Naive thymus-derived CD4-positive, alpha-beta T cell (primary cell): ENCODE measurements around the gene TLE6. TPM values are rescaled to one million over a fixed set of nuclear protein-coding genes. Genes with fewer than 3 reads are reported as not detected.

Source experiments
- ATAC-seq: fragments of 150-1000 bp; cut with Tn5 transposase; 2 replicates; pipeline ENCODE4 v1.10.0; 2021; ENCODE audit warnings: mild to moderate bottlenecking, moderate library complexity
- CTCF ChIA-PET: fragments of 350-600 bp; sonication (Branson Sonifier 250); formaldehyde crosslinking; loops from one replicate; lab custom pipeline; 2021; ENCODE audit warnings: antibody characterized with exemption; lab: Charles Lee
- POLR2A ChIA-PET: fragments of 350-600 bp; sonication (Branson Sonifier 250); formaldehyde crosslinking; loops from one replicate; lab custom pipeline; 2021; ENCODE audit warnings: antibody characterized with exemption, inconsistent platforms; lab: Charles Lee
- DNase-seq, 9 donors: peaks; one replicate each; pipeline versions ENCODE4 v3.0.0 to v3.0.0-alpha.2; 2020 to 2022; ENCODE audit warnings: mixed read lengths in 1 of 9
- H3K27ac ChIP-seq: one replicate; pipeline ENCODE4 v1.7.0; 2013; ENCODE audit warnings: mild to moderate bottlenecking, low read depth, low read length, moderate library complexity
- H3K27me3 ChIP-seq, 2 donors: one replicate each; pipeline ENCODE4 v1.7.0; 2013; ENCODE audit warnings: low read length in 2 of 2, mild to moderate bottlenecking in 2 of 2, moderate library complexity in 2 of 2; ENCODE audit not compliant: control insufficient read depth in 2 of 2, insufficient read depth in 2 of 2
- H3K36me3 ChIP-seq, 3 experiments: 1 replicate in 2 of 3; 2 replicates in 1 of 3; pipeline ENCODE4 v1.7.0; 2013; ENCODE audit warnings: low read length in 3 of 3, mild to moderate bottlenecking in 3 of 3, moderate library complexity in 1 of 3; ENCODE audit not compliant: insufficient read depth in 3 of 3, control insufficient read depth in 2 of 3
- H3K4me1 ChIP-seq, 2 donors: one replicate each; pipeline ENCODE4 v1.7.0; 2013; ENCODE audit warnings: low read length in 2 of 2, mild to moderate bottlenecking in 2 of 2, moderate library complexity in 1 of 2; ENCODE audit not compliant: control insufficient read depth in 2 of 2, insufficient read depth in 2 of 2
- H3K4me3 ChIP-seq: 2 replicates; pipeline ENCODE4 v1.7.0; 2013; ENCODE audit warnings: mild to moderate bottlenecking, low read length
- H3K9me3 ChIP-seq, 3 experiments: 1 replicate in 2 of 3; 2 replicates in 1 of 3; pipeline ENCODE4 v1.7.0; 2013; ENCODE audit warnings: low read length in 3 of 3; ENCODE audit not compliant: control insufficient read depth in 2 of 3
- H3K27ac Mint-ChIP-seq, 9 donors: one replicate each; pipeline ENCODE4 v1.8.0; 2020 to 2022; ENCODE audit warnings: mixed read lengths in 9 of 9, mild to moderate bottlenecking in 8 of 9, moderate library complexity in 5 of 9, inconsistent platforms in 2 of 9
- H3K27me3 Mint-ChIP-seq, 5 donors: one replicate each; pipeline ENCODE4 v1.8.0; 2021 to 2022; ENCODE audit warnings: mixed read lengths in 5 of 5, mild to moderate bottlenecking in 1 of 5
- H3K36me3 Mint-ChIP-seq, 5 donors: one replicate each; pipeline ENCODE4 v1.8.0; 2020 to 2022; ENCODE audit warnings: mixed read lengths in 5 of 5, mild to moderate bottlenecking in 3 of 5, inconsistent platforms in 1 of 5
- H3K4me1 Mint-ChIP-seq, 7 donors: one replicate each; pipeline ENCODE4 v1.8.0; 2020 to 2022; ENCODE audit warnings: mixed read lengths in 7 of 7, mild to moderate bottlenecking in 3 of 7, inconsistent platforms in 1 of 7
- H3K4me3 Mint-ChIP-seq, 10 donors: one replicate each; pipeline ENCODE4 v1.8.0; 2020 to 2022; ENCODE audit warnings: mild to moderate bottlenecking in 10 of 10, mixed read lengths in 10 of 10, moderate library complexity in 6 of 10, inconsistent platforms in 2 of 10
- H3K9me3 Mint-ChIP-seq, 11 donors: one replicate each; pipeline ENCODE4 v1.8.0; 2020 to 2022; ENCODE audit warnings: mixed read lengths in 11 of 11, mild to moderate bottlenecking in 4 of 11, inconsistent platforms in 1 of 11, moderate library complexity in 1 of 11
- intact Hi-C, 2 donors: fragments of 100-400 bp; cut with micrococcal nuclease; formaldehyde crosslinking; loops; one replicate each; pipeline ENCODE4 v1.15.1; 2023
- polyA plus RNA-seq, 2 donors: library from polyadenylated mRNA; unstranded; fragments of 300-500 nt; fragmentation: Illumina TruSeq; gene quantifications; one replicate each; pipeline ENCODE4 v1.2.3, GENCODE V29; 2021
- total RNA-seq, 6 experiments: library from RNA in 5 of 6; stranded (reverse) in 5 of 6; gene quantifications; 1 replicate in 5 of 6; 2 replicates in 1 of 6; pipeline ENCODE4 v1.2.3 and lab custom pipeline; 2021 to 2026

The TLE6 gene
- total and polyA plus RNA-seq, 7 experiments from 2014 or later: 0.52 to 0.64 (median 0.60) TPM; not detected in 4

DNA sequence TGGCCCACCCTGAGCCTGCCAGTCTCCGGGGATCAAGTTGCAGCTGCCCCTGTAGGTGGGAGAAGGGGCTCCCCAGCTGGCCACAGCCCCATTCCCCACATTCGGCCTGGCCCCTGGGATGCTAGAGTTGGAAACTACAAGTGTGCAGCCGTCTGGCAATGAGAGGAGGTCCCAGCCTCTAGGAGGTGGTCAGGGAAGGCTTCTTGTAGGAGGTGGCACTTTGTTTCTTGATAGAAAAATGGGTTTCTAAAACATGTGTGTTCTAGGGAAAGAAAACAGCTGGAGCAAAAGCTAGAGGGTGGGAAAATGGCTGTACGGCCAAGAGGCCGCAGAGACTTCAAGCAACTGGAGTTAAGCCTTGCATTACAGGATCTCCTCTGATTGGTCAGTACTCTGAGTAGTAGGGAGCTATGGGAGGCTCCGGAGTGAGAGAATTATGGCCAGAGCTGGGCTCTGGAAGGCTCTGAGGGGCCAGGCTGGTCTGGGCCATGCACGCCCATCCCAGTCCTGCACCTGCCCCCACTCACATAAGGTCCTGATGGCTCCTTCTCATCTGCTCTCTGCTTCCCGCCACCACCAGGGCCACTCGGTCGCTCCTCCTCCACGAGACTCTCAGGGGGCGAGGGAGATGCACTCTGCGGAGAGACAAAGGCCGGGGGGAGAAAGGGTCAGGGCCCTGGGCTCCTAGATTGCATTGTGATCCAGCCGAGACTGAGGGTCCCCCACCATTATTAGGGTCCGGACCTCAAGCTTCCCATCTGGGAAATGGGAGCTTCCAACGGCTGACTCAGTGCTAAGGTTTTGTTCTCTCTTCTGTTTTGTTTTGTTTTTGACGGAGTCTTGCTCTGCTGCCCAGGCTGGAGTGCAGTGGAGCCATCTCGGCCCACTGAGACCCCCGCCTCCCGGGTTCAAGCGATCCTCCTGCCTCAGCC, 38.0 kb downstream of the TLE6 start:
- H3K4me3 Mint-ChIP-seq: peak overlapping the region in 1 of 10 donors; percentile 29
- intact Hi-C loops: no loop called here
- POLR2A ChIA-PET: interaction anchor here (0.6 to 1.2 kb wide), 4 partner anchors 11 to 226 kb away, joined by 3 to 5 read pairs (median 4); no protein-coding TSS in a partner anchor

DNA sequence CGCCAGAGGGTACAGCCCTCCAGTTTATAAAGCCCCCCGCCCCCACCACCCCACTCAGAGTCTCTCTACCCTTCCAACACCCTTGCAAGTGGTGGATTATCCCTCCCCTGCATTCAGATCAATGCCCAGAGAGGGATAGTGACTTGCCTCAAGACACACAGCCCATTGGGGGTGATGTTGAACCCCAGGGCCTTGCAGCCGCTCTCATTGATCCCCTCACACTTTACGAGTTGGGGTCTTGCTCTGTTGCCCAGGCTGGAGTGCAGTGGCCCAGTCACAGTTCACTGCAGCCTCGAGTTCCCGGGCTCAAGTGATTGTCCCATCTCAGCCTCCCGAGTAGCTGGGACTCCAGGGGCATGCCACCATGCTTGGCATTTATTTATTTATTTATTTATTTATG, 40.6 kb downstream of the TLE6 start:
- Histone ChIP-seq H3K27me3 (no peaks in the 10 kb centered on the region), H3K4me1 (no peaks in the 10 kb centered on the region), H3K9me3 (no peaks in the 10 kb centered on the region), H3K36me3 (peaks cover 0 to 39% (median 0%) of the 10 kb centered on the region in 3 experiments), H3K27ac (no peak overlapping the region), H3K4me3 (no peak overlapping the region)
- POLR2A ChIA-PET: no interaction called here
- Mint-ChIP-seq H3K27ac (no peak overlapping the region), H3K36me3 (peaks cover 0 to 25% (median 5%) of the 10 kb centered on the region in 5 donors), H3K4me1 (peaks cover 0 to 5% (median 4%) of the 10 kb centered on the region in 7 donors), H3K9me3 (no peaks in the 10 kb centered on the region), H3K27me3 (no peaks in the 10 kb centered on the region), H3K4me3 (no peak overlapping the region)
- CTCF ChIA-PET: no interaction called here
- ATAC-seq (no peak), DNase-seq (no peak)
- intact Hi-C loops: no loop called here

More for the DNA sequence above, 38.0 kb downstream of the TLE6 start:
- no peaks in the 10 kb centered on the region for H3K27me3 Mint-ChIP-seq
- H3K27ac ChIP-seq: no peak overlapping the region
- peaks cover 0 to 54% (median 5%) of the 10 kb centered on the region in 3 experiments for H3K36me3 ChIP-seq
- H3K27ac Mint-ChIP-seq: no peak overlapping the region
- CTCF ChIA-PET: interaction anchor here (0.7 kb wide), 1 partner anchor 39 kb away, joined by 3 read pairs; no protein-coding TSS in a partner anchor
- H3K4me3 ChIP-seq: no peak overlapping the region
- no peaks in the 10 kb centered on the region for H3K27me3 ChIP-seq
- DNase-seq: no peak
- H3K9me3 ChIP-seq: no peaks in the 10 kb centered on the region
- no peaks in the 10 kb centered on the region for H3K4me1 ChIP-seq
- H3K9me3 Mint-ChIP-seq: no peaks in the 10 kb centered on the region
- peaks cover 0 to 2% (median 0%) of the 10 kb centered on the region in 7 donors for H3K4me1 Mint-ChIP-seq
- ATAC-seq: no peak
- peaks cover 0 to 23% (median 2%) of the 10 kb centered on the region in 5 donors for H3K36me3 Mint-ChIP-seq

- no peak for DNase-seq
- H3K4me3 Mint-ChIP-seq: no peak overlapping the region
- no peak for ATAC-seq
- H3K27ac ChIP-seq: no peak overlapping the region
- H3K36me3 ChIP-seq: peaks cover 0 to 27% (median 0%) of the 10 kb centered on the region in 3 experiments
- H3K4me1 Mint-ChIP-seq: peaks cover under 1 to 15% (median 9%) of the 10 kb centered on the region in 7 donors
- peaks cover 0 to 2% (median 0%) of the 10 kb centered on the region in 5 donors for H3K27me3 Mint-ChIP-seq
- ChIA-PET POLR2A (no interaction called here), CTCF (no interaction called here)
- H3K9me3 Mint-ChIP-seq: no peaks in the 10 kb centered on the region
- H3K27ac Mint-ChIP-seq: peak overlapping the region in 1 of 9 donors; percentile 27
- peaks cover 0 to 18% (median 4%) of the 10 kb centered on the region in 5 donors for H3K36me3 Mint-ChIP-seq
- no peaks in the 10 kb centered on the region for H3K9me3 ChIP-seq
- intact Hi-C loops: no loop called here
- peaks cover 0 to under 1% of the 10 kb centered on the region in 2 donors for H3K4me1 ChIP-seq
- H3K27me3 ChIP-seq: no peaks in the 10 kb centered on the region
- no peak overlapping the region for H3K4me3 ChIP-seq
These were observed 42.0 kb downstream of the TLE6 start for GRCh38 chr19:3019211-3019854.

- Histone ChIP-seq H3K27ac (no peak overlapping the region), H3K36me3 (peaks cover 0 to 17% (median 0%) of the 10 kb centered on the region in 3 experiments), H3K27me3 (no peaks in the 10 kb centered on the region), H3K4me1 (peaks cover 4 to 6% of the 10 kb centered on the region in 2 donors), H3K4me3 (no peak overlapping the region), H3K9me3 (no peaks in the 10 kb centered on the region)
- intact Hi-C loops: no loop called here
- POLR2A ChIA-PET: no interaction called here
- CTCF ChIA-PET: no interaction called here
- Mint-ChIP-seq H3K4me1 (peaks cover 6 to 26% (median 18%) of the 10 kb centered on the region in 7 donors), H3K27ac (no peak overlapping the region), H3K9me3 (no peaks in the 10 kb centered on the region), H3K27me3 (peaks cover 0 to 11% (median 0%) of the 10 kb centered on the region in 5 donors), H3K4me3 (no peak overlapping the region), H3K36me3 (peaks cover 0 to 10% (median 4%) of the 10 kb centered on the region in 5 donors)
- DNase-seq (no peak), ATAC-seq (no peak)
These were observed 43.1 kb downstream of the TLE6 start for GRCh38 chr19:3020321-3020960.

DNA sequence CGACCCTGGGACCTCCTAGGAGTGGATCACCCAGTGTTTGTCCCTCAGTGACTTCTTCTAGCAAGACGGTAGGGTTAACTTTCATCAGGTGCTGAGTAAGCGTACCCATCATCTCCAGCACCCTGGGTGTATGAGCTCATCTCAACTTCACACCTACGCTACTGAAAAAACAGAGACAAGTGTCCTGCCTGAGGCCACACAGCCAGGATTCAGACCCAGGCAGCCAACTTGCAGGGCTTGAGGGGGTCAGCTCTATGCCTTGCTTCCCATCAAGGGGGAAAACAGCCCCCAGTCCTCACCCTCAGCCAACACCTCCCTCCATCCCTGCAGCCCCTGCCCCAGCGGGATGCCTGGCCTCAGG, 47.1 kb downstream of the TLE6 start:
- POLR2A ChIA-PET: interaction anchor here (0.7 to 1.5 kb wide), 6 partner anchors 8 to 1312 kb away, joined by 3 to 5 read pairs (median 3); no protein-coding TSS in a partner anchor
- DNase-seq (no peak), ATAC-seq (no peak)
- peaks cover 13 to 43% (median 33%) of the 10 kb centered on the region in 7 donors for H3K4me1 Mint-ChIP-seq
- H3K9me3 Mint-ChIP-seq: peaks cover 0 to 1% (median 0%) of the 10 kb centered on the region in 11 donors
- H3K27me3 Mint-ChIP-seq: peaks cover 0 to 38% (median 0%) of the 10 kb centered on the region in 5 donors
- no peaks in the 10 kb centered on the region for H3K9me3 ChIP-seq
- CTCF ChIA-PET: interaction anchor here (1.4 to 2.1 kb wide), 4 partner anchors 11 to 84 kb away, joined by 4 to 9 read pairs (median 6); no protein-coding TSS in a partner anchor
- H3K27me3 ChIP-seq: no peaks in the 10 kb centered on the region
- H3K4me3 ChIP-seq: peak overlapping the region; percentile 21
- H3K4me1 ChIP-seq: peaks cover 12 to 22% of the 10 kb centered on the region in 2 donors
- peak overlapping the region in 5 of 9 donors; percentile 13 to 82 (median 43) for H3K27ac Mint-ChIP-seq
- H3K36me3 Mint-ChIP-seq: peaks cover 0 to 8% (median 4%) of the 10 kb centered on the region in 5 donors
- H3K27ac ChIP-seq: no peak overlapping the region
- intact Hi-C loops: no loop called here
- H3K4me3 Mint-ChIP-seq: peak overlapping the region in 9 of 10 donors; percentile 60 to 81 (median 70)
- peaks cover 0 to 3% (median 0%) of the 10 kb centered on the region in 3 experiments for H3K36me3 ChIP-seq
